HEK293T (cell line): ENCODE data around the gene BPIFB6.

Source experiments
- CTCF ChIA-PET: fragments of 350-600 bp; formaldehyde crosslinking; extraction: SDS; loops from one replicate; lab custom pipeline; 2021; ENCODE audit warnings: antibody characterized with exemption, inconsistent platforms; lab: Yijun Ruan, JAX
- POLR2A ChIA-PET: fragments of 350-600 bp; formaldehyde crosslinking; extraction: SDS; loops from one replicate; lab custom pipeline; 2020; ENCODE audit warnings: antibody characterized with exemption, inconsistent platforms; lab: Yijun Ruan, JAX
- DNase-seq: peaks from one replicate; pipeline ENCODE4 v3.0.0; 2012; ENCODE audit warnings: mixed read lengths; ENCODE audit errors: extremely low spot score
- ARNT ChIP-seq: fragments of 450-650 bp; IDR thresholded peaks from 2 replicates; pipeline ENCODE4 v1.6.1; 2017; ENCODE audit warnings: mild to moderate bottlenecking
- BHLHE40 ChIP-seq: fragments of 450-650 bp; IDR thresholded peaks from 2 replicates; pipeline ENCODE4 v1.6.1; 2016; ENCODE audit warnings: mild to moderate bottlenecking, moderate library complexity, borderline replicate concordance
- CTBP1 ChIP-seq: fragments of 450-650 bp; IDR thresholded peaks from 2 replicates; pipeline ENCODE4 v1.6.1; 2016; ENCODE audit warnings: borderline replicate concordance
- ELF4 ChIP-seq: fragments of 450-650 bp; IDR thresholded peaks from 2 replicates; pipeline ENCODE4 v1.6.1; 2017; ENCODE audit warnings: antibody characterized with exemption
- FOXA1 ChIP-seq: fragments of 450-650 bp; IDR thresholded peaks from 2 replicates; pipeline ENCODE4 v1.6.1; 2016; ENCODE audit warnings: mild to moderate bottlenecking
- FOXK2 ChIP-seq: fragments of 450-650 bp; IDR thresholded peaks from 2 replicates; pipeline ENCODE4 v1.6.1; 2016; ENCODE audit warnings: mild to moderate bottlenecking
- FOXM1 ChIP-seq: fragments of 450-650 bp; IDR thresholded peaks from 2 replicates; pipeline ENCODE4 v1.6.1; 2017; ENCODE audit warnings: mild to moderate bottlenecking, borderline replicate concordance
- HDGF ChIP-seq: fragments of 450-650 bp; IDR thresholded peaks from 2 replicates; pipeline ENCODE4 v1.6.1; 2017; ENCODE audit warnings: antibody characterized with exemption, borderline replicate concordance
- L3MBTL2 ChIP-seq: fragments of 450-650 bp; conservative IDR thresholded peaks from 2 replicates; pipeline ENCODE4 v1.6.1; 2016; ENCODE audit warnings: mild to moderate bottlenecking
- LEF1 ChIP-seq: fragments of 450-650 bp; IDR thresholded peaks from 2 replicates; pipeline ENCODE4 v1.6.1; 2017; ENCODE audit warnings: mild to moderate bottlenecking, borderline replicate concordance
- NFRKB ChIP-seq: fragments of 450-650 bp; IDR thresholded peaks from 2 replicates; pipeline ENCODE4 v1.6.1; 2016; ENCODE audit warnings: mild to moderate bottlenecking, moderate library complexity
- SP1 ChIP-seq: fragments of 450-650 bp; IDR thresholded peaks from 2 replicates; pipeline ENCODE4 v1.6.1; 2017
- SUZ12 ChIP-seq: fragments of 450-650 bp; IDR thresholded peaks from 2 replicates; pipeline ENCODE4 v1.6.1; 2016; ENCODE audit warnings: mild to moderate bottlenecking
- TARDBP ChIP-seq: fragments of 450-650 bp; IDR thresholded peaks from 2 replicates; pipeline ENCODE4 v1.6.1; 2016
- ZNF384 ChIP-seq: fragments of 450-650 bp; IDR thresholded peaks from 2 replicates; pipeline ENCODE4 v1.6.1; 2016
- TF ChIP-seq, protein P1 (sequence below): fragments of 450-650 bp; IDR thresholded peaks from 2 replicates; pipeline ENCODE4 v1.6.1; 2016

The BPIFB6 gene

DNA sequence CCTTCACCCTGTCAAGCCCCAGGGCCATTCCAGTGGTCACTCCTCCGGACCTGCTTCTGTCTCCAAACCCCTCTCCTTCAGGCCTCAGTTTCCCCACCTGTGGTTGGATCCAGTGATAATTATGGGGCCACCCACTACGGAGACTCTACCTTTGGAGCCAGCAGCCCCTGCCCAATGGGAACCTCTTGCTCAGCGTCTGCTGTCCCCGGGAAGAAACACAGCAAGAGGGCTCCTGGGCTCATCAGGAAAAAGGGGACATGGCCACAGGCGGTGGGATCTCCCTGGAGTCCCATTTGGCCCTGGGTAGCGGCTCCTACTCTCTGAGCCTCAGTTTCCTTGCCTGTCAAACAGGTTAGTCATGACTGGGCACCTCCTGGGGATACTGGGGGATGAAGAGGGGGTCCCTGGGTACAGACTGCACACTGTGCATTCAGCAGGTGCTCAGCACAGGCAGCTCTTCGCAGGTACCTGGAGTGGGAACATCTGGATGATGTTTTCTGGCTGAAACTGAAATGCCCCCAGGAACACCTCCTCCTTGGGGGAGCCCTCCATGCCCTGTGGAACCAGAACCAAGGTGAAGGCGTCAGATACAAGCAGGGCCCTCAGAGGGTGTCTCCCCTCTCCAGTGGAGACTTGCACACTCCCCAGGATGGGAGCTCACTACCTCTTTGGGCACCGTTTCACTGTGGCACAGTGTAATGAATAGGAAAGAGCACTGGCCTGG lies 46.7 kb upstream of the BPIFB6 start:
- ChIA-PET CTCF (no interaction called here), POLR2A (no interaction called here)
- no peak for TF ChIP-seq ZNF384
- no peak for TF ChIP-seq NFRKB
- TF ChIP-seq FOXK2 = no peak
- no peak for TF ChIP-seq TARDBP
- no peak for TF ChIP-seq LEF1
- TF ChIP-seq FOXA1 = no peak
- TF ChIP-seq CTBP1 = no peak
- no peak for TF ChIP-seq ELF4
- no peak for TF ChIP-seq ARNT
- no peak for TF ChIP-seq SUZ12
- TF ChIP-seq, protein P1, sequence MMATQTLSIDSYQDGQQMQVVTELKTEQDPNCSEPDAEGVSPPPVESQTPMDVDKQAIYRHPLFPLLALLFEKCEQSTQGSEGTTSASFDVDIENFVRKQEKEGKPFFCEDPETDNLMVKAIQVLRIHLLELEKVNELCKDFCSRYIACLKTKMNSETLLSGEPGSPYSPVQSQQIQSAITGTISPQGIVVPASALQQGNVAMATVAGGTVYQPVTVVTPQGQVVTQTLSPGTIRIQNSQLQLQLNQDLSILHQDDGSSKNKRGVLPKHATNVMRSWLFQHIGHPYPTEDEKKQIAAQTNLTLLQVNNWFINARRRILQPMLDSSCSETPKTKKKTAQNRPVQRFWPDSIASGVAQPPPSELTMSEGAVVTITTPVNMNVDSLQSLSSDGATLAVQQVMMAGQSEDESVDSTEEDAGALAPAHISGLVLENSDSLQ = no peak
- TF ChIP-seq HDGF = no peak
- no peak for TF ChIP-seq SP1
- no peak for TF ChIP-seq FOXM1
- no peak for TF ChIP-seq BHLHE40
- no peak for TF ChIP-seq L3MBTL2
- no peak for DNase-seq

DNA sequence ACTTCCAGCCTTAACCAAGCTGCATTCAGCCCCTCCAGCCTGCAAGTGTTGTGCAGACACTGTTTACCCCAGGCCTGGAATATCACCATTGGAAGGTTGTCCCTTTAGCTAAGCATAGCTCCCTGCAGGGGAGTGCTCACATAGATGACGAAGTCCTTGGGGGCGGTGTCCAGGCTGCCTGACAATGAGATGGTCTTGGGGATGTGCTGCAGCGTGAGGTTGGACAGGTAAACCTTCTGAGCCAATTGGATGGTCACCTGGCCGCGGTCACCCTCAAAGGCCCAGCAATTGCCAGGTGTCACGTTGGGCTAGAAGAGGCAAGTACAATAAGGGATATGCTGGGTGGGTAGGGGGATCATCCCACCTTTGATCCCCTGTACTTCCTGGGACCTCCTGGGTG lies 45.9 kb upstream of the BPIFB6 start:
- ChIA-PET POLR2A (no interaction called here), CTCF (no interaction called here)
- TF ChIP-seq LEF1 = no peak
- no peak for DNase-seq

DNA sequence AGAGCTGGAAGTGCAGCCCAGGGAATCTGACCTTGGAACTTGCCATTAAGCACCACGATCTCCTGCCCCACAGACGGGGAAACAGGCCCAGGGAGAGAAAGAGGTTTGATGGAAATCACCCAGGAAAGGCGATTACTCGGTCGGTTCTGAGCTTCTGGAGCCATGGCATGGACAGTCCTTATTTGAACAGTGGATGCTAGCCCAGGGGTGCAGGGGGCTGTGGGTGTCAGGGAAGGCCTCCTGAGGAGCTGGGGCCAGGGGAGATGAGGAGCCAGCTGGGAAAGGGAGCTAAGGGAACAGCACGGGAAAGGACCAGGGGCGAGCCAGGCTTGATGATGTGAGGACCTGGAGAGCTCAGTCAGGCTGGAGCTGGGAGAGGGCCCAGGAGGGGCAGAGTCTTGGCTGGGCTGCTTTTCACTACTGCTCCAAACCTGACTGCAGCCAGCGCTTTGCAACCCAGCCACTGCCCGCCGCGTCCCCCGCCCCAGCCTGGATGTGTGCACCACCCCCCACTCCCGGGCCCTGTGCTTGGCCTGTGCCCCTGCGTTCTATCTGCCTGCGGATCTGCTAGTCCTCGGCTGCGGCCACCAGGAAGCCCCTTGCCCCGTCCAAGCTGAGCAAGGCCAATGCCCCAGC lies 45.0 kb upstream of the BPIFB6 start:
- TF ChIP-seq LEF1 (no peak), L3MBTL2 (no peak), SUZ12 (no peak), ARNT (no peak), FOXM1 (no peak), HDGF (no peak), BHLHE40 (no peak), NFRKB (no peak), FOXA1 (no peak), FOXK2 (no peak), SP1 (no peak)
- TF ChIP-seq, protein P1 = no peak
- ChIA-PET CTCF (no interaction called here), POLR2A (no interaction called here)
- no peak for DNase-seq

DNA sequence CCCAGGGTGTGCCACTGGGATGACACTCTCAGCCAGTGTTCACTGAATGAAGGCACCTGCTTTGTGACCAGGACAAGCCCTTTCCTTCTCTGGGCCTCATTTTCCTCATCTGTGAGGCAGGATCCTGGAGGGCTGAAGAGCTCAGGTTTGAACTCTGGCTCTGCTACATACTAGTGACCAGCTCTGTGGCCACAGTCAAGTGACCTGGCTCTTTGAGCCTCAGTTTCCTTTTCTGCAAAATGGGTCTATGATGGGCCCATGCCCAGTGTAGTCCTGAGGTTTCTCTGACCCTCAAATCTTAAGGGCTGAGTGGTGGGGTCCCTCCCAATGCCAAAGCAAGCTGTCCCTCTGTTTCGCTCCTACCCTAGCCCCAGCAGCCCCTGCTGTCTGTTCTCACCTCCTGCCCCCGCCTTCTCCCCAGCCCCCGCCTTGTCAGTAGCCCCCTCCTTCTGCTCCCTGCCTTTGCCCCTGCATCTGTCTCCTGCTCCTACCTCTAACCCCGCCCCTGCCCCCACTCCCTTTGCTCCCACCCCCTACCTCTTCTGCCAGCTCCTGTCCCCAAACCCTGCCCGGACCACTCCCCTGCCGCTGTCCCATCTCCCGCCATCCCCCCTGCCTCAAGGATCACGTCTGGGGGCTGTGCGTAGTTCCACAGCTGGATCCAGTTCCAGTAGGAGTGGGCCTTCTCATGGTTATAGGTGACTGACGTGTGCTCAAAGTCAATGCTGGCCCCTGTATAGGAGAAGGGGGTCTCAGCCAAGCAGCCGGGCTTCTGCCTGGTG lies 44.2 kb upstream of the BPIFB6 start:
- TF ChIP-seq FOXA1 (no peak), HDGF (no peak), SP1 (no peak), NFRKB (no peak), FOXM1 (no peak), L3MBTL2 (no peak), ELF4 (no peak), ZNF384 (no peak), FOXK2 (no peak), CTBP1 (no peak), ARNT (no peak), LEF1 (no peak), BHLHE40 (no peak), TARDBP (no peak)
- TF ChIP-seq, protein P1 = no peak
- CTCF ChIA-PET = no interaction called here
- no peak for DNase-seq
- POLR2A ChIA-PET = no interaction called here

DNA sequence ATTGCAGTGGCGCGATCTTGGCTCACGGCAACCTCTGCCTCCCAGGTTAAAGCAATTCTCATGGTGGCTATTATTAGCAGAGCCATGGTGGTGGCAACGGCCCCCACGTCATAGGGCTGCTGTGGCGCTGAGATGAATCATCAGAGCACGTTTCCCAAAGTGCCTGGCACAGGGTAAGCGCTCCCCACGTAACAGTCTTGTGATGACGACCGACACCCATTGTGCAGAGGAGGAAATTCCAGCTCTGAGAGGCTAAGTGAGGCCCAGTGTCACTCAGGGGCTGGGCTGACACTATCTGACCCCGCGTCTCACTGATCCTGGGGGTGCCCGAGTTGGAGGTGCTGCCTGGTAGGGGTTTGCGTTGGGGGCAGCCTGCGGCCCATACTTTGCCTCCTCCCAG lies 43.4 kb upstream of the BPIFB6 start:
- POLR2A ChIA-PET = no interaction called here
- CTCF ChIA-PET = no interaction called here
- TF ChIP-seq ARNT (no peak), HDGF (no peak), FOXA1 (no peak), FOXK2 (no peak)
- DNase-seq = no peak

DNA sequence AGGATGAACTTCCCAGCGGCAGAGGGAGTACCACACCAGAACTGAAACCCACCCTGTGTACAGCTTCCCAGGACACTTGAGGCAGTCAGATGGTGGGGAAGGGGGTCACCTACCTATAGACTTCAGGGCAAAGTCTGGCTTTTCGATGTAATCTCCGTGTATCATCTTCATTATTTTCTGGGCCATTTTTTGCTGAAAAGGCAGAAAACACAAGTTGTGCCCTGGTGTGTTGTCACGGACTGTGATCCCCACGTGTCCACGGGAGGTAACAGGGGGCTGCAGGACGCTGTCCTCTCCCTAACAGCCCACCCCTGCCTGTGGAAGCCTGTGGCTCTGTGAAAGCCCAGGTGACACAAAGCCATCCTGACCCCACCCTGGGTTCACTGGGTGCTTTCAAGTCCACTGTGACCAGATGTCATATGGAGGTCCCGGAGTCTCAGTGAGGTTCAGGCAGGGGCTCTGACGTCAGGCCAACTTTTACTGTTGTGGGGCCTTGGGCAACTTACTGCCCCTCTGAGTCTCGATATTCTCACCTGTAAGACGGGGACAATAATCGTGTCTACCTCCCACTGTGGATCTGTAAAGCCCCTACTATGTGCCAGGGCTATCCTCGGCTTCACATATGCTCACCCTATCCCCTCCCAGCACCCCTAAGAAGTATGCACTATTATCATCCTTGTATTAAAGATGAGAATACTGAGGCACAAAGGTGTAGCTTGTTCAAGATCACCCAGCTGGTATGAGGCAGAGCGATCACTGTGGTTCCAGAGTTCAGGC lies 41.8 kb upstream of the BPIFB6 start:
- CTCF ChIA-PET = no interaction called here
- no peak for DNase-seq
- TF ChIP-seq CTBP1 = no peak
- POLR2A ChIA-PET = no interaction called here
